GM18498 (cell line): ENCODE results near the gene MADD.

ENCODE experiments used
- ATAC-seq: cut with Tn5 transposase; IDR thresholded peaks from one replicate; pipeline ENCODE4 v1.9.1; 2021; ENCODE audit warnings: mild to moderate bottlenecking, moderate library complexity; ENCODE audit not compliant: unreplicated experiment

MADD gene

DNA sequence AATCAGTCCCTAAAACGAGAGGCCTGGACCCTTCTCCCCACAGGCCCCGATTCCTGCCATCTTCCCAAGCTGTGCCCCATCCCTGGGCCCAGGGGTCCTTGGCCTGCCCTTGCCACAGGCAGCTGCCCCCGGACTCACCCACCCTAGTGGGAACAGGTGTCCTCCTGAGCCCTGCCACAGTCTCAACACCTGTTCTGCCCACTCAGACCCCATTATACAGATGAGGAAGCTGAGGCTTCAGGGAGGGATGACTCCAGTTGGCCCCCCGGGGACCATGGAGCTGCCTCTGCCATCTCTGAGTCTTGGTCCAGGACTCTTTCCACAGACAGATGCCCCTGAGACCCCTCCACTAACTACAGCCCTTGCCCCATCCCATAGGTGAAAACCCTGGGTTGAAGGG is 66.7 kb downstream of the MADD start:
- no peak for ATAC-seq

DNA sequence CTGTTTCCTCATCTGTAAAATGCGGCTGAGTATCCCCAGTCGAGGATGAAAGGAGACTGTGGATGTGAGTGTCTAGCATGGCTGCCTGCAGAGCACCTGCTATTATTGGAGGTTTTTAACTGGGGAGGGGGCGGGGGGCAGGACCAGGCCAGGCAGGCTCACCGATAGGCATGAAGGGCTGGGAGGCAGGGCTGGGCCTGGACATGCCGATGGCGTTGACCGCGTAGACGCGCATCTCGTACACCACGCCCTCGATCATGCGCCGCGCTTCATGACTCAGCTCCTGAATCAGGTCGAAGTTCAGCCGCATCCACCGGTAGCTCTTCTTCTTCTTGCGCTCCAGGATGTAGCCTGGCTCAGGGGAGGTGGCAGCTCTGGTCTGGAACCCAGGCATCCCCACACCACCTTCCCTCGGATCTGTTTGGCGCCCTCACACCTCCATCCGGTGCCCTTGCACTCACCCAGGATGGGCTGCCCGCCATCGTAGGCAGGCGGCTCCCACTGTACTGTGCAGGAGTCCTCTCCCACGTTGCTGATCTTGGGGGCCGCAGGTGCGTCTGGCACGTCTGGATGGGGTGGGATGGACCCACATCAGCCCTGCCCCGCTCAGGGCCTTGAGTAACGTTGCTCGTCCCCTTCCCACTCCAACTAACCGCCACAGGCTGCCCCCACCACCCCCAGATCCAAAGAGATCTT is 67.4 kb downstream of the MADD start:
- no peak for ATAC-seq

DNA sequence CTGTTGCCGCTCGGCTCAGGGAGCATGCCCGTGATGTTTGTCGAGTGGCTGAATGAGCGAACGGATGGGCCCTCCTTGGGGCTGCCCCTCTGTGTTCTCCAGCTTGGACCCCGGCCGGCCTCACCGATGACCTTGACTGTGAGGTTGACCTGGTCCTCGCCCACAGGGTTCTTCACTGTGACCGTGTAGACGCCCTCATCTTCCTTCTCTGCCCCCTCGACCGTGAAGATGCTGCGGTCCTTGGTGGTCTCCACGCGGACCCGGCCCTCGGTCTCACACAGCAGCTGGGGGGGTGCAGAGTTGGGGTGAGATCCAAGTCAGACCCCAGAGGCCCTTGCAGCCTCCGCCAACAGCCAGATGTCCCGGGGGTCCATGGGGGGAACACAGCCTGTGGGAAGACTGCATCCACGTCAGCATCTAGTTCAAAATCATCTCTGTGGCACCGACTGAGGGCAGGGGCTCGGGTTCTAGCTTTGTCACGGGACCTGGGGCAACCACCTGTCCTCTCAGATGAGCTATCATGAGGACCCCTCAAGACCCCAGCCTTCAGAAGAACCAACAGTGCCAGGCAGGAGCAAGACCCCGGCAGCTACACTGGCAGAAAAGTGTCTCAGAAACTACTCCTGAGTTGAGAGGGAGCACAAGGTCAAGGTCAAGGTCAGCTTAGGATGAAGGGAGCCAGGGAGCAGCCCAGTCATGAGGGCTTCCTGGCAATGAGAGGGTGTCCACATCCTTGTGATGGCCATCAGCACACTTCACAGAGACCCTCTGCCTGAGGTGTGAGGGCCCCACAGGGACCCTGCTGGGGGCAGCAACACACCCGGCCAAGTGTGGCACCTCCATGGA is 68.7 kb downstream of the MADD start:
- ATAC-seq: no peak

DNA sequence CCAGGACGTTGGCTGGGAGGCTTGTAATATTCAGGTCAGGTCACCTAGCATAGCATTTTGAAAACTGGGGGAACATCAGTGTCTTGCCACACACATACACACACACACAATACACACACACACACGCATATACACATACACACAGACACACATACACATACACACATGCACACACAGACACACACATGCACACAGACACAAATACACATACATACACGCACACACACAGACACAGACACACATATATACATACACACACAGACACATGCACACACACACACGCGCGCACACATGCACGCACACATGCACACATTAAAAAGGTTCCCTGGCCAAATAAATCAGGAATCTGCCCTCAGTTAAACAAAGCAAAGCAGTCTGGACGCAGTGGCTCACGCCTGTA is 70.1 kb downstream of the MADD start:
- no peak for ATAC-seq

DNA sequence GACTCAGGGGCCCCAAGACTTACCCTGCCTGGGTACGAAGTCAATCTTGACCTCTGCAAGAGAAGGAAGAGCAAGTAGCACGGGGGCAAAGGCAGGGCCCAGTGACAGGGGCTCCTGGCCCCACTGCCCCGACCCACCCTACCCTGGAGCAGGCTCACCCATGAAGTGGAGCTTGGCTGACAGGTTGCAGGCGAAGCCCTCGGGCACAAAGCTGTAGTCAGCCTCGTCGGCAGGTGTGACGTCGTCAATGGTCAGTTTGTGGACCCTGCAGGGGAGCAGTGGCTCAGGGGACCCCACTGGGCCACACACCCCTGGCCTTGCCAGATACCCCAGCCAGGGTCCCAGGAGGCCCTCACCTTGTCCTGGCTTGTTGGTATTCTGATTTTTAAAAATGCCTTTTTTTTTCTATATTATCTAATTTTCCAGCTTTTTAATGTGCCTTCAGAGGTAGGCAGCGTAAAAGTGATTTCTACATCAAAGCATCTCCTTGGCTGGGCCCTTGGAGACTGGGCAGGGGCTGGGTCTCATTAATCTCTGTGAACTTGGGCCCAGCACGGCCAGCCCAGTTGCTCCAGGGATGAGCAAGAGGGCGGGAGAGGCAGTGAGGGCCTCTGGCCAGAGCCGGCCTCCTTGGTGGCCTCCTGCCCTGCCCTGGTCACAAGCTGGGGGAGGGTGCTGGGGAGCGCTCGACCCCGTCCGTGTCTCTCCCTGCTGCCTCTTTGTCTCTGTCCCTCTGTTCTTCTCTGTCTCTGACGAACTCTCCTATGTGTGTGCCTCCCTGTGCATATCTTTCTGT is 71.2 kb downstream of the MADD start:
- ATAC-seq: no peak

DNA sequence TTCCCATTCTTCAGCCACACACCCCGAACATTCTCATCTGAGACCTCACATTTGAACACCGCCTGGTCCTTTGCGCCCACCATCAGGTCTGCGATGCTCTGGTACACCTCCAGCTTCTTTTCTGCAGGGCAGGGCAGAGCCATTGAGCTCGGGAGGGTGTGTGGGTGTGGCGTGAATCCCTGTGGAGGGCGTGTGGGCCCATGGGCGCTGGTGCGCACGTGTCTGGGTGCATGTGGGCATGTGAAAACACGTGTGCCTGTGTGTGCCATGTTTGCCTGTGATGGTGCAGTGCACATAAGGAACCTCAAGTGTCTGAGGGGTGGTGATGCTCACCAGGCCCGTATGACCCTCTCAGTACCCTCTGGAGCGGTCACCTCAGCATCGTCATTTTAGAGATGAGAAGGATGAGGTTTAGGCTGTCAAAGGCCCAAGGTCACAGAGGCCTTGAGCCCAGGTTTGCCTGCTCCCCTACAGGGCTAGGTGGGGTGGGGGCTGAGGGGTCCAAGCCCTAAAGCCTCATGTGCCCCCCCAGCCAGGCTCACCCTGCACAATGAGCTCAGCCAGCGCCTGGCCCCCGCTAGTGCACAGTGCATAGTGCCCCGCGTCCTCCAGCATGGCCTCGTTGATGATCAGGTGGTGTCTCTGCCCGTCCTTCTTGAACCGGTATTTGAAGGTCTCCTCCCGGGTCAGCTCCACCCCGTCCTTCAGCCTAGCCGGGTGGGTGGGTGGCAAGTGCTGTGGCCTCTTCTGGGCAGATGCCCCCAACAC is 72.3 kb downstream of the MADD start:
- no peak for ATAC-seq

DNA sequence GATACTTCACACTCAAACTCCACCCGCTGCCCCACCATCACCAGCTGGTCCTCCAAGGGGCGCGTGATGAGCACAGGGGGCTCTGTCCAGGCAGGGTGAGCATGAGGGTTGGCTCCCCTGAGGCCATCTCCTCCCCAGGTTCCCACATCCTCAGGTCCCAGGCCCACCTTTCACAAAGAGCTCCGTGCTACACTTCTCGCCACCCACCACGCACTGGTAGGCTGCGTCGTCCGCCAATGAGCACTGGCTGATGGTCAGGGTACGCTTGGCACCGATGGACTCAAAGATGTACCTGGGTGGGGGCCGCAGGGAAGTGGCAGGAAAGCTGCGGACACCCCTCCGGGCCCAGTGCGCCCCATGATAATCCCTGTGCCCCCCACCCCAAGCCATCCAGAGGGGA is 72.9 kb downstream of the MADD start:
- no peak for ATAC-seq

DNA sequence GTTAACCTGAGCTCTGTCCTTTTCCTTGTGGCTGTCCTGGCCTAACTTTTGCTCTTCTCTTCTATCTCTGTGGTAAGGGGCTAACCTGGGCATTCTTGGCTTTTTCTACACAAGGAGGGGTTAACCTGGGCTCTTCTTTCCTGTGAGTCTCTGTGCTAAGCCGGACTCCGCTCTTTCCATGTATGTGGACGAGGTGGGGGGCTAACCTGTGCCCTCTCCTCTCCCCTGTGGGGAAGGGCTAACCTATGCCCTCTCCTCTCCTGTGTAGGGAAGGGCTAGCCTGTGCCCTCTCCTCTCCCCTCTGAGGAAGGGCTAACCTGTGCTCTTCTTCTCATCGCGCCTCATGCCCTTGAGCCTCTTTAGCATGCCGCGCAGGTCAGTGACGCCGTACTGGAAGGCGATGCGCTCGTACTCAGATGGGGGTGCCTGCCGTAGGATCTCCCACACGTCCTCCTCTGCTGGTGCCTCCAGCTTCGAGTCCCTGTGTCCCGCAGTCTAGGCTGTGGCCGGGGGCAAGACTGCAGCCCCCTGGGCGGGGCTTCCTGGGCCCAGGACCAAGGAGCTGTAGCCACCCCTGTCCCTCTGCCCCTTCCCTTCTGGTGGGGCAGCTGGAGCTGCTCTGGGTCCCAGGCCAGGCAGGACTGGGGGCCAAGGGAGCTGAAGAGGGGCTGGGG is 76.1 kb downstream of the MADD start:
- ATAC-seq: no peak

DNA sequence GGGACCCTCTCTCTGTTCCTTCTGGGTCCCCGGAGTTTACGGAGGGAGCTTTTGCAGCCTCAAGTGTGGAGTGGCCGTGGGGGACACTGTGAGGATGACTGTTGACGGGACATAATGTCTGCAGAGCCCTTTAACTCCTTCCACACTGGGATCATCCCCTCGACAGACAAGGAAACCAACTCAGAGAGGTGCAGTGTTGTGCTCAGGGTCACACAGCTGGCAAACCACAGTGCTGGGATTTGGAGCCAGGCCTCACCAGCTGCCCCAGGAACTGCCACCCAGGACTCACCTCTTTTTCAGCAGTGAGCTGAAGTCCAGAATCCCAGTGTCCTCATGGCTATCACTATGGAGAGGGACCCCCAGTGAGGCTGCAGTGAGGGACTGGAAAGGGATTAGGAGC is 77.2 kb downstream of the MADD start:
- ATAC-seq: no peak

DNA sequence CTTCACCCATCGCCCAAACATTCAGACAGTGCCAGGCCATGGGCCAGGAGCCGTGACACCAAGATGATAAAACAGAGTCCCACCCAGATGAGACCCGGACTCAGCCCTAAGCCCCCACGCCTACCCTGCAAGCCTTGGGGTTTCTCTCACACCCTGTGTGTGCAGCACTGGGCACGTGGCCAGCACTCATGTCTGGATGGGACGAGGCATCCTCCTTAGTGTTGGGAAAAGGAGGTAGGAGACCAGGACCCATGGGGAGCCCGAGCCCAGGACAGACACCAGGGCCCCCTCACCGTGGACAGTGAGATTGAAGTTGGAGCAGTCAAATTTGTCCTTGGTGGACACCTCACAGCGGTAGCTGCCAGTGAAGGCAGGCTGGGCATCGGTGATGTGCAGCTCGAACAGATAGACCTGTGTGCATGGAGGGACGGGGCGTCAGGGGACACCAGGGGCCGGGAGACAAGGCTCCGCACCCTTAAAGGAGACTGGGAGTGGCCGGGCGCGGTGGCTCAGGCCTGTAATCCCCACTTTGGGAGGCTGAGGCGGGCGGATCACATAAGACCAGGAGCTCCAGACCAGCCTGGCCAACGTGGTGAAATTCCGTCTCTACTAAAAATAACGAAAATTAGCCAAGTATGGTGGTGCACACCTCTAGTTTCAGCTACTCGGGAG is 78.3 kb downstream of the MADD start:
- ATAC-seq: no peak

DNA sequence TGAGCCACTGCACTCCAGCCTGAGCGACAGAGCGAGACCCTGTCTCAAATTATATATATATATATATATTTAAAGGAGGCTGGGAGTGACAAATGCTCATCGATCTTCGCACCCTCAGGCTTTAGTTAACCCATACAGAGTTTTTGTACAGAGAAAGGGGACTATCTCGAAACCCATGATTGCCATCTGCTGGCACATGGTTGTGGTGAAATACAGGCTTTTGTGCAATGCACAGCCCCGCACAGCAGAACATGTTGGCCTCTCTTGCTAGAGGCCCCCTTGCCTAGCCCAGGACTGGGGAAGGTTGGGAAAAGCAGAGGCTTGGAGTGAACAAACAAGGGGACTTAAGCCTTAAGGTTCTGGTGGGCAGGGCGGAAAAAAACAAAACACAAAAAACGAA is 78.9 kb downstream of the MADD start:
- no peak for ATAC-seq

DNA sequence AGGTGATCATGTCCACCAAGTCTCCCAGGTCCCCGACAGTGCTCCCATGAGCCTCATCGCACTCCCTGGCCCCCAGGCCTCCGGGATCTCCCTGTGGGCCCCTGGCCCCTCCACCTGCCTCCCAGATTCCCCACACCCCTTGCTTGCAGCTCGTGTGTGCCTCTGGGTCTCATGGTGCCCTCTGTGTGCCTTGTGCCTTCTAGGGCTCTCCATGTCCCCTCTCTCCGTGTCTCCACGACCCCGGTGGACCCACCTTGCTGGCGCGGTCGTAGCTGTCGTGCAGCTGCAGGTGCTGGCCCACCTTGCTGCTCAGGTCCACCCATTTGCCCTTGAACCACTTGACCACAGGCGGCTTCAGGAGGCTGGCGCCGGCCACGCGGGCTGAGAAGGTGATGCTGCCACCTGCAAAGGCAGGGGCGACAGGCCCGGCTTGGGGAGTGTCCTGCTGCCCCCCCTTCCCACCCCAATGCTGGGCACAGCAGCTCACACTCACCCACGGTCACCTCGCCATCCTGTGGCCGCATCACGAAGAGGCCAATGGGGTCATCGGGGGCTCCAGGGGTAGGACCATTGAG is 79.7 kb downstream of the MADD start:
- ATAC-seq: no peak

DNA sequence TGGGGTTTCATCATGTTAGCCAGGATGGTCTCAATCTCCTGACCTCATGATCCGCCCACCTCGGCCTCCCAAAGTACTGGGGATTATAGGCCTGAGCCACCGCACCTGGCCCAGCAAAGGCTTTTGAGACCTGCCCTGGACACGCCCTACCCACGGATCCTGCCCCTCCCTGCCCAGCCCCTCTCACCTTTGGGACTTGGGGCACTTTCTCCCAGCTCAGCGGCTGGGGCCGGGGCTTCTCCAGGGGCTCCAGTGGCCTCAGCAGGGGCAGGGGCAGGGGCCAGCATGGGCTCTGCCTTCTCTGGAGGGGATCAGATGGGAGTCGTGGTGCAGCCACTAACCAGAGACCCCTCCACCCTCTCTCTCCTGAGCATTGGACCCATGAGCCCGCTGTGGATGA is 80.4 kb downstream of the MADD start:
- no peak for ATAC-seq

DNA sequence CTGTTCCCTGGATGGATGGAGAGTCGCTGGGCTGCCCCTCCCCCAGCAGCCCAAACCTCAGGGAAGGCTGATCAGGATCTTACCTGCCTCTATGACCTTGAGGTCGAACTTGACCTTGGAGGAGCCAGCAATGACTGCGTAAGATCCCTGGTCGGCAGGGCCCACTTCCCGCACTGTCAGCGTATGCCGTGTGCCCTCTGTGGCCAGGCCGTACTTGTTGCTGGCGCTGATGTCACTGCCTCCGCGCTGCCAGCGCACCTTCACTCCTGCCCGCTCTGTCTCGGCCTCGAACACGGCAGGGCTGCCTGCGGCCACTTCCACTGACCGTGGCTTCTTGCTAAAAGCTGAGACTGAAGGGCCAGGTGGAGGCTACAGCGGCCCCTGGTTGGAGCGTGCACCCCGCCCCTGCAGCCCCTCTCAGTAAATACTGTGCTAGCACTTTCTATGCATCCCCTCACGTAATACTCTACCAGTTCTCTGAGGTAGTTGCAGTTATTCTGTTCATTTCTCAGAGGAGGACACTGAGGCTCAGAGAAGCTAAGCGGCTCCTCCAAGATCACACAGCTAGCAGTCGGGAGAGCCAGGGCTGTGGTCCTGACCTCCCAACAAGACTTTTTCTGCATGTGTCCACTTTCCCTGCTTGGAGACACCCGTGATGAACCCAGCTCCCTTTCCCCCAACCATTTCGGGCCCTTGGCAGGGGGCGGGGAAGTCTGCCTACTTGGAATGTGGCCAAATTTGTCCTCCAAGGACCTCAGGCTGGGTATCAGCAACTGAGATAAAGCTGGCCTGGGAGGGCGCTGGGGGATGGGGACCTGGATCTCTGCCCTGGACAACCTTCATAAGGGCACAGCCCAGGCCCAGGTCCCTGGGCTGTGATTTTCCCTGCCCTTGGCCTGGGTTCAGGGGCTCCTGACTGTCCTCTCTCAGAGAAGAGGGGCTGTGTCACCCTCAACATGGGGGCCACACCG is 81.5 kb downstream of the MADD start:
- no peak for ATAC-seq

DNA sequence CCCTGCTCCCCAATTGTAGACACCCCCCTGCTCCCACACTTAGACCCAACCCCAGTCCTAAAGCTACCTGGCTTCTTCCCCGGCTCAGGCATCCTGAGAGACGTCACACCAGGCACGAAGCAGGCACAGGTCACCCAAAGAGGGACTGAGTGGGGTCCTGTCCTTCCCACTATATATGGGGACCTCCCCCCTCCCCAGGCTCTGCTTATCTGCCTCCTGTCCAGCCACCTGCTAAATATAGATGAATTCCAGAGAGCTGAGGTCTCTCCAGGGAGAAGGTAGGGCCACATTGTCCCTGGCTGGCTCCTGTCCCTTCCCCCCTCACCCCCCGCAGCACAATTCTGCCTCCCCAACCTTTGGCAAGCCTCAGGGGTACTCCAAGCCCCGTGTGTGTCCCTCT is 82.6 kb downstream of the MADD start, which contains the start of gene MYBPC3:
Gene MYBPC3, minus strand, starts transcription at position 147 of the 400 bp plus-strand sequence. Its CDS starts 55 bp downstream, at position 92.
- no peak for ATAC-seq

DNA sequence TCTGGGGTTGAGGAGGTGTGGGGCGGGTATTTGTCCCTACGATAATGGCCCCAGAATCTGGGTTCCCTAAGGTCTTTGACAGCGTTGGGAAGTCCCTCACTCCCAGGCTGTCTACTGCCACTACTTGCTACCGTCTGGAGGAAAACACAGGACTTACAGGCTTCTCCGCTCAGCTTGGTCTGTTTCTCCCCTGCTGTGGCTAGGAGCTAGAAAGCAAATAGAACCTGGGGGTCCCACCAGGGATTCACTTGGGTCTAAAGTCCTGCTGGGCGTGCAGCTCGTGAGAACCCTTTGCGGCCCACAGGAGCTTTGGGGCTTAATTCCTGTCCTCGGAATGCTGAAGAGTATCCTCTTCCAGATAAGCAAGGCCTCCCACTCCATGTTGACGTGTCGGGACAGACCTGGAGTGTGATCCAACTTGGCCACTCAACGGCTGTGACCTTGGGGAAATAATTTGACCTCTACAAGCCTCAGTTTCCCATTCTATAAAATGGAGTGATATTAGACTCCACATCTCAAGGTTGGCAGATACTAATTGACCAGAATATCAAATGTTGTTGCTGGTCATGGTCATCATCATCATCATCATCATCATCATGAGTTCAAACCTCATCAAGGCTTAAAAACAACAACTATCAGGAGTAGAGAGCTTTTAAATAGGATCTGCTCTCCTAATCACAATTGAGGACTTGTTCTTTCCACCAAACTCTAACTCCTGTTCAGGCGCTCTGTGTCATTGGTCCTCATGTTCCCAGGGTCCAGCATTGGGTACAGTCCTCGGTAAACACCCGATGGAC is 84.2 kb downstream of the MADD start:
- no peak for ATAC-seq

DNA sequence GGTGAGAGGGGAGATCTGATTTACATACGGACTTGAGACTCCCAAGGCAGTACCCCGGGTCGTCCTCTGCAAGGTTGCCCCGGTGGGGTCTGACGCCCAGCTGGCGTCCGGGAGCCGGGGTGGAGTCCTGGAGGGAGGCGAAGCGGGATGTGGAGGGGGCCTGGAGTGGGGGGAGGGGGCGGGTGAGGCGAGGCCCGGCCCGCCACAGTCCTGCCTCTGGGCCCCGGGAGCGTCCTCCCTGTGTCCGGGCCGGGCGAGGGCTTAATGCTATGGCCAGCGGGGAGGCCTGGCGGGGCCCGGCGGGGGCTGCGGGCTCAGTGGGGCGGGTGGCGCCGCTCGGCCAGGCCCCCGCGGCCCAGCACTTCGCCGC is 85.0 kb downstream of the MADD start:
- ATAC-seq: no peak
